Thyroid gland (tissue), 4 donors: ENCODE data around the gene MET. TPM values are rescaled to one million over a fixed set of nuclear protein-coding genes. Genes with fewer than 3 reads are reported as not detected.
"Not testable (repeated sequence)": the region's sequence is repeated elsewhere in the genome, so short reads cannot be mapped to it uniquely, and the experiment has no call there.

ENCODE experiments used
- DNase-seq, 2 donors: peaks; one replicate each; pipeline ENCODE4 v3.0.0-alpha.2; 2019
- H3K27ac ChIP-seq, 3 donors: fragments of 200-600 bp; sonication (generic); 1 replicate in 2 of 3; 2 replicates in 1 of 3; pipeline ENCODE4 v1.5.1; 2016 to 2019; ENCODE audit warnings: mild to moderate bottlenecking in 1 of 3, moderate library complexity in 1 of 3
- H3K27me3 ChIP-seq: fragments of 200-600 bp; sonication (generic); one replicate; pipeline ENCODE4 v1.5.1; 2019
- H3K36me3 ChIP-seq, 2 donors: fragments of 200-600 bp; sonication (generic); one replicate each; pipeline ENCODE4 v1.5.1; 2016 to 2019
- H3K4me1 ChIP-seq, 2 donors: fragments of 200-600 bp; sonication (generic); one replicate each; pipeline ENCODE4 v1.5.1; 2017 to 2019
- H3K4me3 ChIP-seq, 3 donors: fragments of 200-600 bp; sonication (generic); replicated peaks in 1 of 3; 1 replicate in 2 of 3; 2 replicates in 1 of 3; pipeline ENCODE4 v1.5.1; 2016; ENCODE audit warnings: mild to moderate bottlenecking in 1 of 3
- H3K9me3 ChIP-seq: fragments of 200-600 bp; sonication (generic); one replicate; pipeline ENCODE4 v1.5.1; 2017
- POLR2A ChIP-seq, 2 donors: fragments of 450-650 bp; IDR thresholded peaks; one replicate each; pipeline ENCODE4 v1.6.1; 2017; ENCODE audit warnings: antibody characterized with exemption in 2 of 2, mild to moderate bottlenecking in 2 of 2, moderate library complexity in 1 of 2
- WGBS, 2 donors: methylation state at CpG; one replicate each; pipeline ENCODE4 v1.1.5; 2017; 5-methylcytosine and 5-hydroxymethylcytosine counted together
- intact Hi-C: fragments of 100-400 bp; cut with DNase I; formaldehyde crosslinking; loops from one replicate; pipeline ENCODE4 v1.15.1; 2023
- total RNA-seq, 4 donors: library from RNA; depleted of rRNA; stranded (reverse); fragments of >200 nt; gene quantifications; one replicate each; pipeline ENCODE4 v1.2.3, GENCODE V29; 2016
- TF ChIP-seq, protein P1 (sequence below), 6 experiments: fragments of 200-600 bp in 3 of 6; fragments of 450-650 bp in 3 of 6; sonication (generic) in 3 of 6; IDR thresholded peaks; one replicate each; pipeline ENCODE4 v1.5.1; 2016 to 2019; ENCODE audit warnings: antibody characterized with exemption in 6 of 6, mild to moderate bottlenecking in 2 of 6, inconsistent platforms in 1 of 6, moderate library complexity in 1 of 6

MET gene
- total RNA-seq, 4 donors from 2014 or later, result 41.5 to 59.6 (median 52.7) TPM

DNA sequence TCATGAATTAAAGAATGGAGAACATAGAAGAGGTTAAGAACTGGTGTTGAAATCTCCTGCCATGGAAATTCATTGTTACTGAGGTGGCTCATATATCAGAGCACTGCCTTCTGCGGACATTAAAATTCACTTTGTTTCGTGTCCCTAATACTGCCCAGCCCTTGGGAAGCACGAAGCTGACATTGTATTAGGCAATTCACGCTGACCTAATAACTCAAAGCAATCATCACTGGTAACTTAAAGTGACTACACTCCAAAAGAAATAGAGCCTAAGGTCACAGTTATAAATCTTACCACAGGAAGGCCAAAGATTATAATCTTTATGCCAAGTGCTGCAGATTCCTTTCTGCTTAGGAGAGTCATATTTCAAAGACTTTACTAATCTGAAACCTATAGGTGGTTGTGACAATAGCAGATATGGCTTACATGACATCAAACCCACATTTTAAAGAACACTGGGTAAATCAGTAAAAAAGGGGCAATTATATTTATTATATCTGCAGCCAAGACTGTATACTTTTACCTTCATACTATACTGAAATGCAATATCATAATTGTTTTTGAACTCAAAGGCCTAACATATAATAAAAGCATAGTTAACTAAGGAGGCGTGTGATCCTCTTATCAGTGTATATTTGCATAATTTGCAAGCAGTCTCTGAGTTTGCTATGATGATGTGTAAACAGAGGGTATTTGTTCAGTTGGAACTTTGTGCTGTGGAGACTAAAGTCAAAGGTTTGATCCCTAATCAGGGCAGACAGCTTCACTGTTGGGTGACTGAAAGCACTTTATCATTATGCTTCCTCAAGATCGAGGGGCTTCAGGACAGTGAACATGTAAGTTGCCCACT is 138.5 kb downstream of the MET start:
- TF ChIP-seq, protein P1, sequence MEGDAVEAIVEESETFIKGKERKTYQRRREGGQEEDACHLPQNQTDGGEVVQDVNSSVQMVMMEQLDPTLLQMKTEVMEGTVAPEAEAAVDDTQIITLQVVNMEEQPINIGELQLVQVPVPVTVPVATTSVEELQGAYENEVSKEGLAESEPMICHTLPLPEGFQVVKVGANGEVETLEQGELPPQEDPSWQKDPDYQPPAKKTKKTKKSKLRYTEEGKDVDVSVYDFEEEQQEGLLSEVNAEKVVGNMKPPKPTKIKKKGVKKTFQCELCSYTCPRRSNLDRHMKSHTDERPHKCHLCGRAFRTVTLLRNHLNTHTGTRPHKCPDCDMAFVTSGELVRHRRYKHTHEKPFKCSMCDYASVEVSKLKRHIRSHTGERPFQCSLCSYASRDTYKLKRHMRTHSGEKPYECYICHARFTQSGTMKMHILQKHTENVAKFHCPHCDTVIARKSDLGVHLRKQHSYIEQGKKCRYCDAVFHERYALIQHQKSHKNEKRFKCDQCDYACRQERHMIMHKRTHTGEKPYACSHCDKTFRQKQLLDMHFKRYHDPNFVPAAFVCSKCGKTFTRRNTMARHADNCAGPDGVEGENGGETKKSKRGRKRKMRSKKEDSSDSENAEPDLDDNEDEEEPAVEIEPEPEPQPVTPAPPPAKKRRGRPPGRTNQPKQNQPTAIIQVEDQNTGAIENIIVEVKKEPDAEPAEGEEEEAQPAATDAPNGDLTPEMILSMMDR (IDR thresholded peaks at IDR 0.05), result no peak
- TF ChIP-seq POLR2A (IDR thresholded peaks at IDR 0.05), result no peak
- H3K4me3 ChIP-seq, result no peak overlapping the region
- intact Hi-C loops, result loop anchor here (2.0 to 10.0 kb wide), 2 partner anchors 218 to 546 kb away; no protein-coding TSS in a partner anchor
- 58 to 59% methylated on average over 6 of the region's 6 CpGs for WGBS, 2 donors
- no peaks in the 10 kb centered on the region for H3K9me3 ChIP-seq
- DNase-seq, result no peak
- no peaks in the 10 kb centered on the region for H3K36me3 ChIP-seq
- H3K27ac ChIP-seq, result no peak overlapping the region
- peaks cover 0 to 3% of the 10 kb centered on the region in 2 donors for H3K4me1 ChIP-seq
- no peaks in the 10 kb centered on the region for H3K27me3 ChIP-seq

DNA sequence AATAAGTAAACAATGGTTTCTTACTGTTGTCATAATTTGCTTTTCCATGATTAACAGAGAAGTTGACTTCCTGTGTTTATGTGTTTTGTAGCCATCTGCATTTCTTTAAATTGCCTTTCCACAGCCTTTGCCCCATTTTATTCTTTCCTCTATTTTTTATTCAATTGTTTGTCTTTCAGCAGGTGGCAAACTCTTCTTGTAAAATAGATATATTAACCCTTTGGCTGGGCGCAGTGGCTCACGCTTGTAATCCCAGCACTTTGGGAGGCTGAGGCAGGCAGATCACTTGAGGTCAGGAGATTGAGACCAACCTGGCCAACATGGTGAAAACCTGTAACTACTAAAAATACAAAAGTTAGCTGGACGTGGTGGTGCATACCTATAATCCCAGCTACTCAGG is 139.8 kb downstream of the MET start:
- no peaks in the 10 kb centered on the region for H3K4me1 ChIP-seq
- no peaks in the 10 kb centered on the region for H3K27me3 ChIP-seq
- intact Hi-C loops, result loop anchor here (2.0 to 10.0 kb wide), 2 partner anchors 219 to 547 kb away; no protein-coding TSS in a partner anchor

GRCh38 chr7:116812860-116813259 is 140.9 kb downstream of the MET start:
- 80 to 85% methylated on average over 2 of the region's 2 CpGs for WGBS, 2 donors
- no peaks in the 10 kb centered on the region for H3K36me3 ChIP-seq
- H3K27ac ChIP-seq, result no peak overlapping the region
- H3K4me1 ChIP-seq, result no peaks in the 10 kb centered on the region
- H3K9me3 ChIP-seq, result no peaks in the 10 kb centered on the region
- DNase-seq, result no peak
- TF ChIP-seq, protein P1 (IDR thresholded peaks at IDR 0.05), result no peak
- no peak for TF ChIP-seq POLR2A (IDR thresholded peaks at IDR 0.05)
- intact Hi-C loops, result loop anchor here (10.0 kb wide), 1 partner anchor 548 kb away; no protein-coding TSS in a partner anchor
- H3K4me3 ChIP-seq, result no peak overlapping the region
- H3K27me3 ChIP-seq, result no peaks in the 10 kb centered on the region

More for the DNA sequence above, 139.8 kb downstream of the MET start:
- no peak overlapping the region for H3K27ac ChIP-seq
- TF ChIP-seq POLR2A (IDR thresholded peaks at IDR 0.05), result no peak
- TF ChIP-seq, protein P1 (IDR thresholded peaks at IDR 0.05), result no peak
- DNase-seq, result no peak
- H3K4me3 ChIP-seq, result no peak overlapping the region
- 94% methylated on average over 3 of the region's 3 CpGs for WGBS, 2 donors
- H3K9me3 ChIP-seq, result no peaks in the 10 kb centered on the region
- no peaks in the 10 kb centered on the region for H3K36me3 ChIP-seq

DNA sequence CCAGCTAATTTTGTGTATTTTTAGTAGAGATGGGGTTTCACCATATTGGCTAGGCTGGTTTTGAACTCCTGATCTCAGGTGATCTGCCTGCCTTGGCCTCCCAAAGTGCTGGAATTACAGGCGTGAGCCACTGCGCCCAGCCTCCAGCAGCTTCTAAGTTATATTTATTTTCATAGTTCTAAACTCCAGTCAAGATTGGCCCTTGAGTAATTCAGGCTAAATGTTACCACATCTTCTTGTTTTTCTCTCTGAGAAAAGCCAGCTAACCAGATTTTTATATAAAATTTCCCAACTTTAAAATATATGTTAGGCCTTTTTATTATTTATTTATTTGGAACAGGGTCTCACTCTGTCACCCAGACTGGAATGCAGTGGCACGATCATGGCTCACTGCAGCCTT is 141.4 kb downstream of the MET start:
- H3K9me3 ChIP-seq, DNase-seq, H3K4me3 ChIP-seq, H3K4me1 ChIP-seq, H3K36me3 ChIP-seq, H3K27ac ChIP-seq, H3K27me3 ChIP-seq: not testable (repeated sequence)
- intact Hi-C loops, result loop anchor here (10.0 kb wide), 1 partner anchor 549 kb away; no protein-coding TSS in a partner anchor
- WGBS, 2 donors, result 83 to 97% methylated on average over 3 of the region's 3 CpGs

GRCh38 chr7:116815041-116815440 is 143.0 kb downstream of the MET start:
- H3K9me3 ChIP-seq, result no peaks in the 10 kb centered on the region
- intact Hi-C loops, result loop anchor here (10.0 kb wide), 1 partner anchor 550 kb away; no protein-coding TSS in a partner anchor
- WGBS, 2 donors, result 76 to 79% methylated on average over 3 of the region's 3 CpGs
- no peaks in the 10 kb centered on the region for H3K36me3 ChIP-seq
- no peak for TF ChIP-seq POLR2A (IDR thresholded peaks at IDR 0.05)
- TF ChIP-seq, protein P1 (IDR thresholded peaks at IDR 0.05), result no peak
- no peak overlapping the region for H3K4me3 ChIP-seq
- H3K4me1 ChIP-seq, result no peaks in the 10 kb centered on the region
- DNase-seq, result no peak
- H3K27me3 ChIP-seq, result no peaks in the 10 kb centered on the region
- no peak overlapping the region for H3K27ac ChIP-seq
